Choroid plexus epithelial cell (primary cell): ENCODE results near the gene ASF1B.

Experiments used
- DNase-seq: peaks from one replicate; pipeline ENCODE4 v3.0.0-alpha.2; 2010; ENCODE audit warnings: low read depth
- H3K4me3 ChIP-seq: 2 replicates; pipeline ENCODE4 v1.5.1; 2011; ENCODE audit warnings: low read depth, mild to moderate bottlenecking, control low read depth, low read length, moderate library complexity
- TF ChIP-seq, protein P1 (sequence below): conservative IDR thresholded peaks from 2 replicates; pipeline ENCODE4 v1.5.1; 2011; ENCODE audit warnings: low read depth, mild to moderate bottlenecking, control low read depth, inconsistent platforms, low read length, moderate library complexity

ASF1B gene

DNA sequence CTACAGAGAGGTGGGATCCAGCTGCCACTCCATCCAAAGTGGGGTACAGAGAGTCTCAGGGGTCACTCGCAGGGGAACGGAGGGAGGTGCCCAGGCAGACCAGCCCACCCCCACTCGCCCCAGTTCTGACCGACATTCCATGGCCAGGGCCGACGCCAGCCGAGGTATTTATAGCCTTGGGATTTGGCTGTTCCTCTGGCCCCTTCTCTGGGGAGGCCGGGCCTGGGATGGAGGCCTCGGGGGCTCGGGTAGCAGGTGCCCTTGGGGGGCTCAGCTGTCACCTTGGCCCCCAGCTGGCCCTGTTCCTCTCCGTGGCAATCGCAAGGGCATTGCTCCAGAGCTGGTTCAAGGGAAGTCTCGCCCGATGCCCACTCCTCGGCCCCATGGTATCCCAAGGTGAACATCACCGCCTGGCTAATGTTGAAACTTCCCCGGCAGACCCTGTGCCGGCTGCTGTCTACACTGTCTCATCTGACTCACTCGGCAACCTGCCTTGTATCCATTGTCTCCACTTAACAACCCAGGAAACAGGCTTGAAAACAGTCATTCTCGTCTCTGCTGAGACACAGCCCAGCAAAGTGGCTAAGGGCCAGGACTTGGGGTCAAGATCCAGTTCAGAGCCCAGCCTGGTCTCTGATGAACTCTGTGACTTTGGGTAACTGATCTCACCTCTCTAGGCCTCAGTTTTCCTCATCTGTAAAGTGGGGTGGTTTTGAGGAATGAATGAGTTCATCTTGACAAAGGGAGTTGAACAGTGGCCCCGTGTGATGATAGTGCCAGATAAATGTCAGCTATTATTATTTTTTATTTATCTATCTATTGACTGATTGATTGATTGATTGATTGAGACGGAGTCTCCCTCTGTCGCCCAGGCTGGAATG lies 28.6 kb downstream of the ASF1B start:
- no peak for DNase-seq

DNA sequence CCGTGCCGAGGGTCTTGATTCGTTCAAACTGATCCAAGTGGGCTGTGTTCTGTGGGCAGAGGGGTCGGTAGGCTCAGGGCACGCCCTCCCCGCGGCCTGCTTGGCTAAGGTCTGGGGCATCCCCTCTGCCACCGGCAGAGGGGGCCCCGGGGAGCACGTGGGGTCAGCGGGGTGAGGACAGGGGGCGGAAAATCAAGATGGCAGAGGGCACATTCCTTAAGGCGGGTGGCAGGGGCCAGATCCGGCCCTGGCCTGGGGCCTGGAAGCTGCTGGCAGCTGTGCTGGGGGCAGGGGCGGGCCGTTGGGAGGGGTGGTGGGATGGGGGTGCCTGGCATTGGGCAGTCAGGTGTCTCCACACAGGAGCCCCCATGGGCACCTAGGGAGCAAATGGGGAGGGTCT lies 29.5 kb downstream of the ASF1B start:
- TF ChIP-seq, protein P1, sequence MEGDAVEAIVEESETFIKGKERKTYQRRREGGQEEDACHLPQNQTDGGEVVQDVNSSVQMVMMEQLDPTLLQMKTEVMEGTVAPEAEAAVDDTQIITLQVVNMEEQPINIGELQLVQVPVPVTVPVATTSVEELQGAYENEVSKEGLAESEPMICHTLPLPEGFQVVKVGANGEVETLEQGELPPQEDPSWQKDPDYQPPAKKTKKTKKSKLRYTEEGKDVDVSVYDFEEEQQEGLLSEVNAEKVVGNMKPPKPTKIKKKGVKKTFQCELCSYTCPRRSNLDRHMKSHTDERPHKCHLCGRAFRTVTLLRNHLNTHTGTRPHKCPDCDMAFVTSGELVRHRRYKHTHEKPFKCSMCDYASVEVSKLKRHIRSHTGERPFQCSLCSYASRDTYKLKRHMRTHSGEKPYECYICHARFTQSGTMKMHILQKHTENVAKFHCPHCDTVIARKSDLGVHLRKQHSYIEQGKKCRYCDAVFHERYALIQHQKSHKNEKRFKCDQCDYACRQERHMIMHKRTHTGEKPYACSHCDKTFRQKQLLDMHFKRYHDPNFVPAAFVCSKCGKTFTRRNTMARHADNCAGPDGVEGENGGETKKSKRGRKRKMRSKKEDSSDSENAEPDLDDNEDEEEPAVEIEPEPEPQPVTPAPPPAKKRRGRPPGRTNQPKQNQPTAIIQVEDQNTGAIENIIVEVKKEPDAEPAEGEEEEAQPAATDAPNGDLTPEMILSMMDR, result no peak
- DNase-seq, result no peak
- no peak overlapping the region for H3K4me3 ChIP-seq

More for the DNA sequence above, 28.6 kb downstream of the ASF1B start:
- TF ChIP-seq, protein P1, result no peak
- H3K4me3 ChIP-seq, result no peak overlapping the region

DNA sequence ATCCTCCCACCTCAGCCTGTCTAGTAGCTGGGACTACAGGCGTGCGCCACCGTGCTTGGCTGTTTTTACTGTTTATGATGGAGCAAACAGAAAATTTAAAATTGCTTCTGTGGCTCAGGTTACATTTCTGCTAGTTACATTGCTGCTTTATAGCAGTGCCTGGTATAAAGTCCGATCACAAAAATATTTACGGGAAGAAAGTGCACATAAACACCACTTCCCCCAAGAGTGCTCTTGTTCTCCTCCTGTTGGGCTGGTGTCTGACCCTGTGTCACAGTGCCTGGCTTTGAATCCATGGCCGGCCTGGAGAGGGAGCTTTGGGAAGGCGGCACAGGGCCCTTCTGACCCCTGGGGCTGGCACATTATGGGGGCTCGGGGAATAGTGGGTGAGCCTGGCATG lies 30.7 kb downstream of the ASF1B start:
- H3K4me3 ChIP-seq, result no peak overlapping the region
- TF ChIP-seq, protein P1, result no peak
- DNase-seq, result no peak

DNA sequence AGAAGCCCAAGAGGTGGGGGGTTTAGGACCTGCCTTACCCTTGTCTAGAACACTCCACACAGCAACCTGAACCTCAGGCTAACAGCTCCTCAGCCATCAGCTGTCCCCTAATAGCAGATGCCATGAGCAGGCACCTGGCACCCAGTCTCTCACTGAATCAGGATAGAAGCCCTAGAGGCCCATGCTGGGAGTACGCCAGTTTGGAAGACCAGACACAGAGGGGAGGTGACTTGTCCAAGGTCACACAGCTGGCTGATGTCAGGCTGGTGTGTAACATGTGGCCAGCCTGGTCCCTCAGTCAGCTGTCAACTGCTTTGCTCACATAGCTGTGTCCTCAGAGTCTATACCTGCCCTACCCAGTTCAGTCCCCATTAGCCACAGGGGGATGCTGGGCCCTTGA lies 33.1 kb downstream of the ASF1B start:
- TF ChIP-seq, protein P1, result no peak
- DNase-seq, result no peak
- no peak overlapping the region for H3K4me3 ChIP-seq

DNA sequence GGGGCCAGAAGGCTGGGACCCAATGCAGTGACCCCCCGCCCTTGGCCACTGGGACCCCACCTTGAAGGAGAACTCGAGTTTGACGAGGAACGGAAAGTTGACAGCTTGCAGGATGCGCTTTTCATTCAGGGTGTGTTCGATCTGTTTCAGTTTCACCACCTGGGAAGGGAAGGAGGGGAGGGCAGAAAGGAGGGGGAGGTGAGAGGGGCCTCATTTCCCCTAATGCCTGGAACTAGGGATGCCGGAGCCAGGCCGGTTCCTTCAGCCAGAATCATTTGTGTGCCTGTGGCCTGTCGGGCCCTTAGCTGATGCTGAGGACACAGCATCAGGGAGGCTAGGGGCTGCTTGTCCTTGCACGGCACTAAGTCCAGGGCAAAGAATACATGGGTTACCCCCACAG lies 33.6 kb downstream of the ASF1B start:
- H3K4me3 ChIP-seq, result no peak overlapping the region
- DNase-seq, result no peak
- TF ChIP-seq, protein P1, result no peak

DNA sequence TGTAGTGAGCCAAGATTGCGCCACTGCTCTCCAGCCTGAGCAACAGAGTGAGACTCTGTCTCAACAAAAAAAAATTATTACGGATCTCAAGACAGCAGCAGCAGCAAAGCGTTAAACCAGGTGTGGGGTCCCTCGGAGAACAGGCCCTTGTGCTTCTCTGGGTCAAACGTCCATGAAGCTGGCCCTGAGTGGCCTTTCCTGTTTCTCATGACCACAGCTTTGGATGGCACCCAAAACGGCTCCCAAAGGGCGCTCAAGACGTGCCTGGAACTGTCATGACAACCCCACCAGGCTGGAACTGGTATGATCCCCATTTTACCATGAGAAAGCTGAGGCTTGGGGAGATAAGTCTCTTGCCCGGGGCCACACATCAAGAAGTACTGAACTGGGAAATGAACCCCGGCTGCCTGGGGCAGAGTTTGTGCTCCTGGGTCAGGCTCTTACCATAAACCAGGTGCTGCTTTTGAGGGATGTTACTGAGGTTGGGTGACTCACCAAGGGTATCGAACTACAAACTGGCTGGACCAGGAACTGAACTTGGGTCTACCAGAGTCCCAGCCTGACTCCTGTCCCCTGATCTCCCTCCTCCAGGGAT lies 34.2 kb downstream of the ASF1B start:
- TF ChIP-seq, protein P1, result no peak
- no peak for DNase-seq
- H3K4me3 ChIP-seq, result no peak overlapping the region

DNA sequence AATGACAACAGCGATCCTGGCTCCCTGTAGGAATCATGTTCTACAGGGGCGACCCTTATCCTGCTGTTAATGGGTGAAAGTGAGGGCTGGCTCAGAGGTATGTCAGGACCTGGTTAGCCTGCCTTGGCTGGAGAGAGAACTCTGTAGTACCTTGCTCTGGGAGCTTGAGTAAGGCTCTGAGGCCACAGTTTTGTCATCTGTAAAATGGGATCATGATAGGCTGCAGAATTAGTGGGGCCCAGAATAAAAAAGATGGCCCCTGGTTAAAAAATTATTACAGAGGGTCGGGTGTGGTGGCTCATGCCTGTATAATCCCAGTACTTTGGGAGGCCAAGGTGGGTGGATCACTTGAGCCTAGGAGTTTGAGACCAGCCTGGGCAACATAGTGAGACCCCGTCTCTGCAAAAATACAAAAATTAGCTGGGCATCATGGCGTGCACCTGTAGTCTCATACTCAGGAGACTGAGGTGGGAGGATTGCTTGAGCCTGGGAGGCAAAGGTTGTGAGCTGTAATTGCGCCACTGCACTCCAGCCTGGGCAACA lies 35.3 kb downstream of the ASF1B start:
- H3K4me3 ChIP-seq, result no peak overlapping the region
- no peak for DNase-seq
- TF ChIP-seq, protein P1, result no peak
